ENCODE measurements around the gene KAT14. TPM values are rescaled to one million over a fixed set of nuclear protein-coding genes. Genes with fewer than 3 reads are reported as not detected.
"Not testable (repeated sequence)": the region's sequence is repeated elsewhere in the genome, so short reads cannot be mapped to it uniquely, and the experiment has no call there.

Gene KAT14
- total RNA-seq, 1 donor from 2014 or later, result 11.5 TPM

DNA sequence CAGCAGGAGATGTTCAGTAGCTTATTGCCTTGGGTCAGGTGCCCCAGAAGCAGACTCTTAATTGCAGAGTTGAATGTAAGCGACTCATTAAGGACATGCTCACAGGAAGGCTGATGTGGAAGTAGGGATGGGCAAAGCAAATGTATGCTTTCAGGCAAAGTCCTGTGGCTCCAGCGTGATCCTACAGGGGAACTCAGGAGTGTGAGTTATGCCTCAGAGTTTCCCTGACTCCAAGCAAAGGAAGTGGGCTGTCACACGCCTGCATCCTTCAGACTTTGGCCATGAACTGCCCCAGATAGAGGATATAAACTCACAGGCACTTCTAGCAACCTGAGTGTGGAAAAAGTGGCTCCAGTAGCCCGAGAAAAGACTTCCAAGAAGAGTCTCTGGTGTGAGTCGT is 85.7 kb downstream of the KAT14 start:
- no peak for DNase-seq (ENCODE audit: low read depth, low spot score)

DNA sequence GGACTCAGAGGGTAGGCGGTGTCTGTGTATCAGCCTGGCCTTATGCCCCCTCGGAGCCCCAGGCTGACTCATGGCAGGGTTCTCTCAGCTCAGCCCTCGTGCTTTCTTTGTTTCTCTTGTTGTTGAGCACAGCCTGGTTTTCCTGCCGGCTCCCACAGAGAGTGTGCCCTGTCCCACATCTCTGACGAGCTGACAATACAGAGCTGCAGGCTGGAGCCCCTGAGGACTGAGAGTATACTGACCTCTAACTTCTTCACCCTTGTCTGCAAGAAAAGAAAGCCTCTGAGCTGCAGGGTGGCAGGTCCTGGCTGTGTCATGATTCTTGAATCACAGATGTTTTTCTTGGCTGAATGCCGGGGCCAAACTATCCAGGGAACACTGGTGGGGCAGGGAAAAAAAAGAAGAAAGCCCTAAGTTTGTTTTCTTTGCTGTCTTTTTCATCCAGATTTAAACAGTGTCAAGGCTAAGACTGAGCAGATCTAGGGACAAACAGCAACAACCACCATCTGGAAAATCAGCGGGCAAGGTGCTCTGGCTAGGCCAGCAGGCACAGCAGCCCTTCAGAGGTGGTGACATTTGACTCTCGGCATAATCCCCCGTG is 87.4 kb downstream of the KAT14 start:
- DNase-seq (ENCODE audit: low read depth, low spot score), result peak; percentile 36

DNA sequence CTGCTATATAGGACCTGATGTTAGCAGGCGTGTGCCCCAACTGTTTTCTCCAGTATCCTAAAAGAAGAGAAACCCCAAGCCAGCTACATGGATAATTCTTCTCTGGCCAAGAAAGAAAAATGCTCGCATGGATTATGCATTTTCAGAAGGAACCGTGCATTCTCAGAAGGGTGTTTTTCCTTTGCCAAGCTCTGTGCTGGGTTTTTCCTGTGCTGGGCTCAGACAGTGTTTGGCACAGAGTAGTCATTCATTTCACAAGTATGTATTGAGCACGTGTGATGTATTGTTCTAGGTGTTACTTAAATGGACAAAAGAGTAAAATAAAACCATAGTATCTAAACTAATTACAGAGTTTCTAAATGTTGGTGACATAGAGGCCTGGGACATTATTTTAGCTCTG is 88.0 kb downstream of the KAT14 start:
- peak; percentile 37 for DNase-seq (ENCODE audit: low read depth, low spot score)

DNA sequence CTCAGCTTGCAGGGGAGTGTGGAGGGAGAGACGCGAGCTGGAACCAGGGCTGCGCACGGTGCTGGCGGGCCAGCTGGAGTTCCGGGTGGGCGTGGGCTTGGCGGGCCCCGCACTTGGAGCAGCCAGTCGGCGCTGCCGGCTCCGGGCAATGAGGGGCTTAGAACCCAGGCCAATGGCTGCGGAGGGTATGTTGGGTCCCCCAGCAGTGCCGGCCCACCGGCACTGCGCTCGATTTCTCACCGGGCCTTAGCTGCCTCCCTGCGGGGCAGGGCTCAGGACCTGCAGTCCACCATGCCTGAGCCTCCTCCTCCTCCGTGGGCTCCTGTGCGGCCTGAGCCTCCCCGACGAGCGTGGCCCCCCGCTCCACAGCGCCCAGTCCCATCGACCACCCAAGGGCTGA is 89.1 kb downstream of the KAT14 start:
- DNase-seq (ENCODE audit: low read depth, low spot score), result not testable (repeated sequence)

DNA sequence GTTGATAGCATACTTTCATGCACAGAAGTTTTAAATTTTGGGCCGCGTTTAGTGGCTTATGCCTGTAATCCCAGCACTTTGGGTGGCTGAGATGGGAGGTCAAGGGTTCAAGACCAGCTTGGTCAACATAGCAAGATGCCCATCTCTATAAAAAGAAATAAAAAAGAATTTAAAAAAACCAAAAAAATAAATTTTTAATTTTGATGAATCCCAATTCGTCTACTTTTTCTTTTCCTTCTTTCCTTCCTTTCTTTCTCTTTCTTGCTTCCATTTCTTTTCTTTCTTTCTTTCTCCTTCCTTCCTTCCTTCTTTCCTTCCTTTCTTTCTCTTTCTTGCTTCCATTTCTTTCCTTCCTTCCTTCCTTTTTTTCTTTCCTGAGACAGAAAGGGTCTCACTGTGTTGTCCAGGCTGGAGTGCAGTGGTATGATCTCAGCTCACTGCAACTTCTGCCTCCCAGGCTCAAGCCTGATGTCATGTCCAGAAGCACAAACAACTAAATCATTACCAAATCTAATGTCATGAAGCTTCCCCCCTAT is 95.8 kb downstream of the KAT14 start:
- no peak for DNase-seq (ENCODE audit: low read depth, low spot score)

Other genes with a start within 250 kb of the KAT14 start
- gene SNX5, start 169.1 kb upstream of the KAT14 start, total RNA-seq, result 111 and 123 TPM in 2 replicates
- gene MGME1, start 168.8 kb upstream of the KAT14 start, total RNA-seq, result 10.4 and 14.0 TPM in 2 replicates
- gene OVOL2, start 79.9 kb upstream of the KAT14 start, total RNA-seq, result not detected in 2 replicates
- gene PET117, start within 50 bp of the KAT14 start, total RNA-seq, result 10.2 and 11.8 TPM in 2 replicates
- 16.2 and 16.7 TPM in 2 replicates for gene ZNF133, start 150.7 kb downstream of the KAT14 start, total RNA-seq